Stomach (tissue), 4 donors: ENCODE measurements around the gene CPE.

Source experiments
- CTCF ChIP-seq, 7 experiments: fragments of 450-650 bp in 4 of 7; fragments of 200-600 bp in 3 of 7; sonication (generic) in 3 of 7; IDR thresholded peaks; one replicate each; pipeline ENCODE4 v1.5.1; 2016 to 2019; ENCODE audit warnings: antibody characterized with exemption in 7 of 7, control low read depth in 2 of 7, mild to moderate bottlenecking in 1 of 7
- EP300 ChIP-seq: sonication (generic); formaldehyde crosslinking; IDR thresholded peaks from one replicate; pipeline ENCODE4 v1.6.1; 2017; ENCODE audit warnings: antibody characterized with exemption
- POLR2A ChIP-seq, 4 donors: fragments of 450-650 bp; IDR thresholded peaks; one replicate each; pipeline ENCODE4 v1.6.1; 2016; ENCODE audit warnings: antibody characterized with exemption in 4 of 4, control low read depth in 2 of 4, mild to moderate bottlenecking in 1 of 4, moderate library complexity in 1 of 4
- POLR2AphosphoS5 ChIP-seq, 3 donors: sonication (generic); formaldehyde crosslinking; IDR thresholded peaks; one replicate each; pipeline ENCODE4 v1.6.1; 2016; ENCODE audit warnings: antibody characterized with exemption in 3 of 3

- TF ChIP-seq CTCF (IDR thresholded peaks at IDR 0.05) (no peak), POLR2A (IDR thresholded peaks at IDR 0.05) (no peak), POLR2AphosphoS5 (IDR thresholded peaks at IDR 0.05) (no peak), EP300 (no peak)
These were observed 39.3 kb downstream of the CPE start for GRCh38 chr4:165418073-165418472.
